ENCODE data around the gene GAGE12G.
"Not testable (repeated sequence)": the region's sequence is repeated elsewhere in the genome, so short reads cannot be mapped to it uniquely, and the experiment has no call there.

DNA sequence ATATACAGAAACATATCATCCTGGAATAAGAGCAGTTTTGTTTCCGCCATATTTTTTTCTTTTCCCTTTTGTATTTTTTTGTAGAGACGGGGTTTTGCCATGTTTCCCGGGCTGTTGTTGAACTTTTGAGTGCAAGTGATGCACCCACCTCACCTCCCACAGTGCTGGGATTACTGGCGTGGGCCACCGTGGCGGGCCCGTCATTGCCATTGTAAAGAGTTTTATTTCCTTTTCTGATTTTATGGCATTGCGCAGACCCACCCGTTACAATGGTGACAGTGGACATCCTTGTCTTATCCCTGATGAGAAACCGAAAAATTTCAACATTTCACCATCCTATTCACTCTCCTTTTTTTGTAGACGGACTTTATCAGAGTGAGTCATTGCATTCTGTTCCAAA, 1.5 kb upstream of the GAGE12G start:
- TF ChIP-seq EZH2phosphoT487 (IDR thresholded peaks at IDR 0.05; ENCODE audit: insufficient read depth, low read depth); EZH2 (IDR thresholded peaks at IDR 0.05; ENCODE audit: insufficient read depth, poor library complexity, severe bottlenecking): not testable (repeated sequence)

Data from GM23248 (cell line).